Endothelial cell of umbilical vein (primary cell): ENCODE data around the gene CHIT1. TPM values are rescaled to one million over a fixed set of nuclear protein-coding genes. Genes with fewer than 3 reads are reported as not detected.

Experiments used
- BruUV-seq: library from RNA; stranded (reverse); fragments of 400-500 nt; replicated peaks from 2 replicates; lab custom pipeline; 2021; lab: Mats Ljungman, UMichigan
- CTCF ChIA-PET: fragments of 300-600, 350-600 bp; sonication (Branson Sonifier 250); formaldehyde crosslinking; loops from one replicate; lab custom pipeline; 2021; ENCODE audit warnings: antibody characterized with exemption, inconsistent platforms; lab: Charles Lee
- POLR2A ChIA-PET: fragments of 300-600, 350-600 bp; sonication (Branson Sonifier 250); formaldehyde crosslinking; loops from one replicate; lab custom pipeline; 2021; ENCODE audit warnings: antibody characterized with exemption, inconsistent platforms; lab: Charles Lee
- DNase-seq: peaks from one replicate; pipeline ENCODE4 v3.0.0-alpha.2; 2011; ENCODE audit warnings: low read depth, low spot score
- FAIRE-seq: peaks from 2 replicates; lab custom pipeline; 2011; peaks lifted over from hg19 to GRCh38; lab: Jason Lieb, UNC
- H2AFZ ChIP-seq: 2 replicates; pipeline ENCODE4 v1.6.0; 2012; ENCODE audit warnings: low read depth, low read length, control low read depth, inconsistent platforms
- H3K27ac ChIP-seq: 2 replicates; pipeline ENCODE4 v1.5.1; 2011; ENCODE audit warnings: low read depth, mild to moderate bottlenecking, control low read depth, low read length, moderate library complexity; ENCODE audit not compliant: insufficient read depth
- H3K27me3 ChIP-seq, 2 experiments: 2 replicates each; pipeline versions ENCODE4 v1.6.0 to v1.6.1; 2011; ENCODE audit warnings: low read length in 2 of 2, mixed read lengths in 1 of 2; ENCODE audit not compliant: control insufficient read depth in 2 of 2, insufficient read depth in 2 of 2
- H3K36me3 ChIP-seq, 2 experiments: 2 replicates in 1 of 2; 3 replicates in 1 of 2; pipeline ENCODE4 v1.5.1; 2011; ENCODE audit warnings: low read length in 2 of 2, mild to moderate bottlenecking in 1 of 2, moderate library complexity in 1 of 2; ENCODE audit not compliant: control insufficient read depth in 2 of 2, insufficient read depth in 2 of 2; ENCODE audit errors: extremely low read depth in 1 of 2
- H3K4me1 ChIP-seq: 3 replicates; pipeline ENCODE4 v1.5.1; 2011; ENCODE audit warnings: mild to moderate bottlenecking, low read length; ENCODE audit not compliant: control insufficient read depth, insufficient read depth; ENCODE audit errors: extremely low read depth
- H3K4me2 ChIP-seq: 2 replicates; pipeline ENCODE4 v1.6.1; 2011; ENCODE audit warnings: low read length, control low read depth, mixed read lengths; ENCODE audit not compliant: insufficient read depth
- H3K4me3 ChIP-seq, 3 experiments: fragments of 200-600 bp in 1 of 3; sonication (generic), shearing (Covaris generic) in 1 of 3; replicated peaks in 1 of 3; 2 replicates each; pipeline ENCODE4 v1.5.1; 2011 to 2016; ENCODE audit warnings: control low read depth in 3 of 3, low read length in 3 of 3, mild to moderate bottlenecking in 2 of 3, inconsistent platforms in 1 of 3, low read depth in 1 of 3, moderate library complexity in 1 of 3; ENCODE audit not compliant: insufficient read depth in 1 of 3
- H3K79me2 ChIP-seq: 2 replicates; pipeline ENCODE4 v1.6.0; 2012; ENCODE audit warnings: low read length, inconsistent platforms; ENCODE audit not compliant: control insufficient read depth, insufficient read depth
- H3K9ac ChIP-seq: replicated peaks from 2 replicates; pipeline ENCODE3; 2011; ENCODE audit warnings: low read length, control low read depth; ENCODE audit not compliant: insufficient read depth; ENCODE audit errors: extremely low read depth
- H3K9me1 ChIP-seq: replicated peaks from 3 replicates; pipeline ENCODE4 v1.6.0; 2011; ENCODE audit warnings: mild to moderate bottlenecking, low read length; ENCODE audit not compliant: control insufficient read depth, insufficient read depth; ENCODE audit errors: extremely low read depth
- H3K9me3 ChIP-seq: replicated peaks from 2 replicates; pipeline ENCODE4 v1.5.1; 2012; ENCODE audit warnings: low read length, inconsistent platforms; ENCODE audit not compliant: control insufficient read depth, insufficient read depth
- H4K20me1 ChIP-seq: replicated peaks from 2 replicates; pipeline ENCODE3; 2011; ENCODE audit warnings: mild to moderate bottlenecking, low read length; ENCODE audit not compliant: control insufficient read depth, insufficient read depth; ENCODE audit errors: extremely low read depth
- CTCF ChIP-seq, 2 donors: IDR thresholded peaks; 1 replicate in 1 of 2; 2 replicates in 1 of 2; pipeline ENCODE4 v1.5.1; 2011; ENCODE audit warnings: low read length in 2 of 2, mild to moderate bottlenecking in 2 of 2, moderate library complexity in 2 of 2, control low read depth in 1 of 2, inconsistent platforms in 1 of 2, low read depth in 1 of 2; ENCODE audit not compliant: insufficient read depth in 1 of 2; ENCODE audit errors: extremely low read depth in 1 of 2
- EZH2 ChIP-seq: IDR thresholded peaks from 2 replicates; pipeline ENCODE4 v1.6.1; 2012; ENCODE audit warnings: borderline replicate concordance, low read depth, mild to moderate bottlenecking, moderate library complexity, low read length, inconsistent platforms; ENCODE audit not compliant: severe bottlenecking
- FOS ChIP-seq: IDR thresholded peaks from 2 replicates; pipeline ENCODE4 v1.6.1; 2011; ENCODE audit warnings: mild to moderate bottlenecking, low read length, moderate library complexity, borderline replicate concordance; ENCODE audit not compliant: insufficient read depth
- GATA2 ChIP-seq: IDR thresholded peaks from 2 replicates; pipeline ENCODE4 v1.7.0; 2011; ENCODE audit warnings: low read depth, mild to moderate bottlenecking, moderate library complexity, mixed read lengths, low read length; ENCODE audit not compliant: insufficient read length, insufficient read depth
- JUN ChIP-seq: IDR thresholded peaks from 2 replicates; pipeline ENCODE4 v1.6.1; 2011; ENCODE audit warnings: borderline replicate concordance, low read depth; ENCODE audit not compliant: insufficient read length, insufficient read depth
- MYC ChIP-seq: IDR thresholded peaks from one replicate; pipeline ENCODE4 v1.6.1; 2011; ENCODE audit warnings: mild to moderate bottlenecking, low read depth, low read length
- POLR2A ChIP-seq: IDR thresholded peaks from 2 replicates; pipeline ENCODE4 v1.6.1; 2012; ENCODE audit warnings: low read depth, mild to moderate bottlenecking, control low read depth, low read length
- POLR2AphosphoS5 ChIP-seq: IDR thresholded peaks from 2 replicates; pipeline ENCODE4 v1.6.1; 2012; ENCODE audit warnings: low read depth, mild to moderate bottlenecking, control low read depth, low read length, moderate library complexity; ENCODE audit not compliant: insufficient read depth
- dilution Hi-C: fragments of 300-500 bp; cut with MboI; formaldehyde crosslinking; loops from one replicate; pipeline ENCODE4 v1.15.0; 2019; ENCODE audit warnings: low sequenced_read_pairs; ENCODE audit not compliant: extremely low pct_ligation_motif_present
- intact Hi-C: fragments of 100-400 bp; cut with micrococcal nuclease; formaldehyde crosslinking; loops from one replicate; pipeline ENCODE4 v1.10.0; 2022
- polyA plus RNA-seq, 4 experiments: library from polyadenylated mRNA; depleted of rRNA in 3 of 4; stranded (reverse) in 3 of 4; unstranded in 1 of 4; fragments of >200 nt; gene quantifications; 2 replicates each; pipeline versions ENCODE4 v1.2.1 to v1.2.3, GENCODE V29; 2011 to 2012; ENCODE audit warnings: missing spikeins in 1 of 4
- total RNA-seq: library from RNA; stranded (reverse); gene quantifications from 2 replicates; pipeline ENCODE4 v1.2.3, GENCODE V29; 2021
- TF ChIP-seq, protein P1 (sequence below): IDR thresholded peaks from 2 replicates; pipeline ENCODE4 v1.6.1; 2011; ENCODE audit not compliant: insufficient read depth, insufficient read length

Gene CHIT1
- total and polyA plus RNA-seq, 2 donors (not counting 3 experiments of a cell fraction or from before 2014, with no cell fraction given) = not detected

GRCh38 chr1:203208181-203208580 lies 21.3 kb downstream of the CHIT1 start:
- Histone ChIP-seq H3K27me3 (peaks cover 2 to 8% of the 10 kb centered on the region in 2 experiments), H3K4me2 (no peak overlapping the region), H3K9me1 (no peaks in the 10 kb centered on the region), H3K27ac (no peak overlapping the region), H3K36me3 (no peaks in the 10 kb centered on the region), H3K9me3 (no peaks in the 10 kb centered on the region), H3K4me1 (no peaks in the 10 kb centered on the region), H4K20me1 (no peaks in the 10 kb centered on the region), H3K79me2 (no peaks in the 10 kb centered on the region), H3K9ac (no peak overlapping the region), H2AFZ (no peak overlapping the region), H3K4me3 (no peak overlapping the region)
- CTCF ChIA-PET = interaction anchor here (1.0 to 3.2 kb wide), 3 partner anchors 7 to 91 kb away, joined by 3 to 35 read pairs (median 4); no protein-coding TSS in a partner anchor
- no peak for FAIRE-seq
- BruUV-seq = no TSS peak
- dilution Hi-C loops = no loop called here
- intact Hi-C loops = no loop called here
- no peak for TF ChIP-seq CTCF (IDR thresholded peaks at IDR 0.05; ENCODE audit: extremely low read depth in 1 of 2, insufficient read depth in 1 of 2, low read depth in 1 of 2, low read length in 2 of 2)
- no peak for TF ChIP-seq POLR2A
- TF ChIP-seq JUN = no peak
- no peak for TF ChIP-seq GATA2
- no peak for TF ChIP-seq MYC
- TF ChIP-seq POLR2AphosphoS5 = no peak
- TF ChIP-seq FOS = no peak
- TF ChIP-seq, protein P1, sequence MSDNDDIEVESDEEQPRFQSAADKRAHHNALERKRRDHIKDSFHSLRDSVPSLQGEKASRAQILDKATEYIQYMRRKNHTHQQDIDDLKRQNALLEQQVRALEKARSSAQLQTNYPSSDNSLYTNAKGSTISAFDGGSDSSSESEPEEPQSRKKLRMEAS = no peak
- no peak for TF ChIP-seq EZH2
- no peak for DNase-seq
- POLR2A ChIA-PET = no interaction called here
